ENCODE measurements around the gene COX7B2.

DNA sequence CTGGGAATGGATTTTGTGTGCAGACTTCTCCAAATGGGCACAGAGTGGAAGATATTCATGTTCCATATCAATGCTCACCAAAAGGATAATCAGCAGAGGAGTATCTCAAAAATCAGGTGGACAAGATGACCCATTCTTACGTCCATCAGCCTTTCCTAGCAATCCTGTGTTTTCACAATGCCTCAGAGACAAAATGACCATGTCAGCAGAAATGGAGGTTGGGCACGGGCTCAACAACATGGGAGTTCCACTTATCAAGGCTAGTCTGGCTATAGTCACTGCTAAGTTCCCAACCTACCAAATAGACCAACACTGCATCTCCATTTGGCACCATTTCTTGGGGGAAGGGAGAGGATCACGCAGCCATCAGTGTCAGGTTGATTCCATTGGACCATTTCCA lies 179.0 kb downstream of the COX7B2 start:
- TF ChIP-seq, protein P1, sequence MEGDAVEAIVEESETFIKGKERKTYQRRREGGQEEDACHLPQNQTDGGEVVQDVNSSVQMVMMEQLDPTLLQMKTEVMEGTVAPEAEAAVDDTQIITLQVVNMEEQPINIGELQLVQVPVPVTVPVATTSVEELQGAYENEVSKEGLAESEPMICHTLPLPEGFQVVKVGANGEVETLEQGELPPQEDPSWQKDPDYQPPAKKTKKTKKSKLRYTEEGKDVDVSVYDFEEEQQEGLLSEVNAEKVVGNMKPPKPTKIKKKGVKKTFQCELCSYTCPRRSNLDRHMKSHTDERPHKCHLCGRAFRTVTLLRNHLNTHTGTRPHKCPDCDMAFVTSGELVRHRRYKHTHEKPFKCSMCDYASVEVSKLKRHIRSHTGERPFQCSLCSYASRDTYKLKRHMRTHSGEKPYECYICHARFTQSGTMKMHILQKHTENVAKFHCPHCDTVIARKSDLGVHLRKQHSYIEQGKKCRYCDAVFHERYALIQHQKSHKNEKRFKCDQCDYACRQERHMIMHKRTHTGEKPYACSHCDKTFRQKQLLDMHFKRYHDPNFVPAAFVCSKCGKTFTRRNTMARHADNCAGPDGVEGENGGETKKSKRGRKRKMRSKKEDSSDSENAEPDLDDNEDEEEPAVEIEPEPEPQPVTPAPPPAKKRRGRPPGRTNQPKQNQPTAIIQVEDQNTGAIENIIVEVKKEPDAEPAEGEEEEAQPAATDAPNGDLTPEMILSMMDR (conservative IDR thresholded peaks at IDR 0.05), result no peak
- TF ChIP-seq EZH2 (IDR thresholded peaks at IDR 0.05; ENCODE audit: low read depth), result no peak
